Measurements from ENCODE around the gene MED23. TPM values are rescaled to one million over a fixed set of nuclear protein-coding genes. Genes with fewer than 3 reads are reported as not detected.
"Not testable (repeated sequence)": the region's sequence is repeated elsewhere in the genome, so short reads cannot be mapped to it uniquely, and the experiment has no call there.

The MED23 gene
- polyA plus RNA-seq, 2 donors: 8.3 to 12.8 TPM

DNA sequence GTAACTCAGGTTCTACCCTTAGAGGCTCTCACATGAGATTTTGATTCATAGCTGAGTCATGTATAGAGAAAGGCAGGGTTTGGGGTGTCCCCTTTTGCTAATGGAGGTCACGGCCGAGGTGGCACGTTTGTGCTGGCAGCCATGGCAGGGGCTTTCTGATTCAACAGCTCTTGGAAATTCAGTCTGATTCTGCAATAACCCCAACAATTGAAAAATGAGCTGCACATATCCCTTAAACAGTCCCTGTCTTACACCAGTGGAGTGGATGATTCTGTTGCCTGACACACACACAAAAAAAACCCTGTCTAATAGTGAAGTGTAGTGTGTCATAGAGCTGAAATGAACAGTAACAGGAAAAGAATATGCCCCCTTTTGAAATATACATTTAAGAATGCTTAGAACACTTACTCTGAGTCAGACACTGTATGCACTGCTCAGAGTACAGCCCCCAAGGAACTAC, 95.4 kb downstream of the MED23 start:
- 44 to 77% methylated on average over 3 of the region's 3 CpGs for WGBS, 2 donors
- no peaks in the 10 kb centered on the region for H3K9me3 ChIP-seq (ENCODE audit: control insufficient read depth in 2 of 2, insufficient read depth in 1 of 2, low read depth in 1 of 2, low read length in 1 of 2)
- H3K4me3 ChIP-seq (ENCODE audit: low read depth in 1 of 2, low read length in 2 of 2): no peak overlapping the region
- no peaks in the 10 kb centered on the region for H3K4me1 ChIP-seq (ENCODE audit: control insufficient read depth in 2 of 2, insufficient read depth in 2 of 2, low read length in 1 of 2)
- no peaks in the 10 kb centered on the region for H3K36me3 ChIP-seq (ENCODE audit: control insufficient read depth in 2 of 2, insufficient read depth in 2 of 2, low read length in 1 of 2)
- no peak overlapping the region for H3K27ac ChIP-seq (ENCODE audit: low read depth in 2 of 2, low read length in 1 of 2)
- no peaks in the 10 kb centered on the region for H3K27me3 ChIP-seq (ENCODE audit: control insufficient read depth in 1 of 2, insufficient read depth in 2 of 2, low read length in 2 of 2)

DNA sequence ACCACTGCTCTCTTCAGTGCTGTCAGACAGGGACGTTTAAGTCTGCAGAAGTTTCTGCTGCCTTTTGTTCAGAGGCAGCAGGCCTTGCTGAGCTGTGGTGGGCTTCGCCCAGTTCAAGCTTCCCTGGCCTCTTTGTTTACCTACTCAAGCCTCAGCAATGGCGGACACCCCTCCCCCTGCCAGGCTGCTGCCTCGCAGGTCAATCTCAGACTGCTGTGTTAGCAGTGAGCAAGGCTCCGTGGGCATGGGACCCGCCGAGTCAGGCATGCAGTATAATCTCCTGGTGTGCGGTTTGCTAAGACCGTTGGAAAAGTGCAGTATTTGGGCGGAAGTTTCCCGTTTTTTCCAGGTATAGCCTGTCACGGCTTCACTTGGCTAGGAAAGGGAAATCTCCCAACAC, 96.4 kb downstream of the MED23 start:
- not testable (repeated sequence) for H3K36me3 ChIP-seq (ENCODE audit: control insufficient read depth in 2 of 2, insufficient read depth in 2 of 2, low read length in 1 of 2); H3K4me1 ChIP-seq (ENCODE audit: control insufficient read depth in 2 of 2, insufficient read depth in 2 of 2, low read length in 1 of 2); H3K27me3 ChIP-seq (ENCODE audit: control insufficient read depth in 1 of 2, insufficient read depth in 2 of 2, low read length in 2 of 2); H3K9me3 ChIP-seq (ENCODE audit: control insufficient read depth in 2 of 2, insufficient read depth in 1 of 2, low read depth in 1 of 2, low read length in 1 of 2); H3K27ac ChIP-seq (ENCODE audit: low read depth in 2 of 2, low read length in 1 of 2); H3K4me3 ChIP-seq (ENCODE audit: low read depth in 1 of 2, low read length in 2 of 2)
- WGBS, 2 donors: 84 to 90% methylated on average over 12 of the region's 12 CpGs

DNA sequence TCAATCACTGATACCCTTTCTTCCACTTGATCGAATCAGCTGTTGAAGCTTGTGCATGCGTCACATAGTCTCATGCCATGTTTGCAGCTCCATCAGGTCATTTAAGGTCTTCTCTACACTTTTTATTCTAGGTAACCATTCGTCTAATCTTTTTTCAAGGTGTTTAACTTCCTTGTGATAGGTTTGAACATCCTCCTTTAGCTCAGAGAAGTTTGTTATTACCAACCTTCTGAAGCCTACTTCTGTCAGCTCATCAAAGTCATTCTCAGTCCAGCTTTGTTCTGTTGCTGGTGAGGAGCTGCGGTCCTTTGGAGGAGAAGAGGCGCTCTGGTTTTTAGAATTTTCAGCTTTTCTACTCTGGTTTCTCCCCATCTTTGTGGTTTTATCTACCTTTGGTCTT, 97.1 kb downstream of the MED23 start:
- H3K27me3 ChIP-seq (ENCODE audit: control insufficient read depth in 1 of 2, insufficient read depth in 2 of 2, low read length in 2 of 2); H3K4me3 ChIP-seq (ENCODE audit: low read depth in 1 of 2, low read length in 2 of 2); H3K4me1 ChIP-seq (ENCODE audit: control insufficient read depth in 2 of 2, insufficient read depth in 2 of 2, low read length in 1 of 2); H3K27ac ChIP-seq (ENCODE audit: low read depth in 2 of 2, low read length in 1 of 2); H3K36me3 ChIP-seq (ENCODE audit: control insufficient read depth in 2 of 2, insufficient read depth in 2 of 2, low read length in 1 of 2); H3K9me3 ChIP-seq (ENCODE audit: control insufficient read depth in 2 of 2, insufficient read depth in 1 of 2, low read depth in 1 of 2, low read length in 1 of 2): not testable (repeated sequence)
- WGBS, 2 donors: 83 to 93% methylated on average over 5 of the region's 5 CpGs

DNA sequence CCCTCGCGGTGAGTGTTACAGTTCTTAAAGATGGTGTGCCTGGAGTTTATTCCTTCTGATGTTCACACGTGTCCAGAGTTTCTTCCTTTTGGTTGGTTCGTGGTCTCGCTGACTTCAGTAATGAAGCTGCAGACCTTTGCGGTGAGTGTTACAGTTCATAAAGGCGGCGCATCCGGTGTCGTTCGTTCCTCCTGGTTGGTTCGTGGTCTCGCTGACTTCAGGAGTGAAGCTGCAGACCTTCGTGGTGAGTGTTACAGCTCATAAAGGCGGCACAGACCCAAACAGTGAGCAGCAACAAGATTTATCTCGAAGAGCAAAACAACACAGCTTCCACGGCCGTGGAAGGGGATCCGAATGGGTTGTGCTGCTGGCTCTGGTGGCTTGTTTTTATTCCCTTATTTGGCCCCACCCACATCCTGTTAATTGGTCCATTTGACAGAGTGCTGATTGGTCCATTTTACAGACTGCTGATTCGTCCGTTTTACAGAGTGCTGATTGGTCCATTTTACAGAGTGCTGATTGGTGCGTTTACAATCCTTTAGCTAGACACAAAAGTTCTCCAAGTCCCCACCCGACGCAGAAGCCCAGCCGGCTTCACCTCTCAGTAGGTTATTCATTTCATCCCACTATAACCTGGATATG, 103.2 kb downstream of the MED23 start:
- Histone ChIP-seq H3K36me3 (ENCODE audit: control insufficient read depth in 2 of 2, insufficient read depth in 2 of 2, low read length in 1 of 2) (no peaks in the 10 kb centered on the region), H3K27me3 (ENCODE audit: control insufficient read depth in 1 of 2, insufficient read depth in 2 of 2, low read length in 2 of 2) (no peaks in the 10 kb centered on the region), H3K4me1 (ENCODE audit: control insufficient read depth in 2 of 2, insufficient read depth in 2 of 2, low read length in 1 of 2) (no peaks in the 10 kb centered on the region), H3K27ac (ENCODE audit: low read depth in 2 of 2, low read length in 1 of 2) (no peak overlapping the region), H3K9me3 (ENCODE audit: control insufficient read depth in 2 of 2, insufficient read depth in 1 of 2, low read depth in 1 of 2, low read length in 1 of 2) (peaks cover 0 to 2% of the 10 kb centered on the region in 2 donors), H3K4me3 (ENCODE audit: low read depth in 1 of 2, low read length in 2 of 2) (no peak overlapping the region)
- 92 to 94% methylated on average over 25 of the region's 25 CpGs for WGBS, 2 donors

DNA sequence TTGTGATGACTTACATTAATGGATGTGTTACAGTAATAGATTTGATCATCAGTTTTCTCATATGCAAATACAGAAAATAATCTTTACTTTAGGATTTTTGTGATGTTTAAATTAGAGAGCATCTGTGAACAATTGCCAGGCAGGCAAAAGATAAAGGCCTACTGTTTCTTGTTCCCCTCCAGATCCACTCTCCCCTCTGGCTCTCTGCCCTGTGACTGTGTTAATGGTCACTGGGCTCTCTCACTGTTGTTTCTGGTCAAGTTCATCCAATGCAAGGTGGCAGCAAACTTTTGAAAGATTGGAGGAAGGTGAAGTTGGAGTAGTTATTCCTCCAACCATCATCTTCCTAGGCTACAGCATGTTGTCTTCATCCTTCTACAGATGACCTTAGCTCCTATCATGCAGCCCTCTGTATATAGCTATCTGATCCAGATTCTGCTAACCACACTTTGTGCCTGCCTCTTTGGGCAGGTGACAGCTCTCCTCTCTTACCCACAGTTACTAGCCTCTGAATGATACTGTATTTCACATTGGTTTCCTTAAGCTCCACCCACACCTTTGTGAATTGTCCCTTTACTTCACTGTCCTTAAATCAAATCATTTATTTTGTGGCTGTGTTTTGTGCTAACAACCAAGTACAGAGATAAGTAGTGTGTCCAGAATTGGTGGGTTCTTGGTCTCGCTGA, 103.9 kb downstream of the MED23 start:
- Histone ChIP-seq H3K27me3 (ENCODE audit: control insufficient read depth in 1 of 2, insufficient read depth in 2 of 2, low read length in 2 of 2) (no peaks in the 10 kb centered on the region), H3K27ac (ENCODE audit: low read depth in 2 of 2, low read length in 1 of 2) (no peak overlapping the region), H3K9me3 (ENCODE audit: control insufficient read depth in 2 of 2, insufficient read depth in 1 of 2, low read depth in 1 of 2, low read length in 1 of 2) (peaks cover 0 to 2% of the 10 kb centered on the region in 2 donors), H3K36me3 (ENCODE audit: control insufficient read depth in 2 of 2, insufficient read depth in 2 of 2, low read length in 1 of 2) (no peaks in the 10 kb centered on the region), H3K4me1 (ENCODE audit: control insufficient read depth in 2 of 2, insufficient read depth in 2 of 2, low read length in 1 of 2) (no peaks in the 10 kb centered on the region), H3K4me3 (ENCODE audit: low read depth in 1 of 2, low read length in 2 of 2) (no peak overlapping the region)
- WGBS, 2 donors: 93 to 100% methylated on average over 1 of the region's 1 CpG

Other genes starting within 250 kb of the MED23 start
- gene ARG1, start 55.0 kb downstream of the MED23 start, polyA plus RNA-seq: 1 to 10 TPM in 1 of 2 donors, under 1 TPM in 1; 0.45 to 1.8 TPM
- gene ENPP3, start 9.1 kb upstream of the MED23 start, polyA plus RNA-seq: under 1 TPM; 0.07 to 0.10 TPM
- gene OR2A4, start 73.2 kb upstream of the MED23 start, polyA plus RNA-seq: not detected
- gene CTAGE9, start 82.8 kb upstream of the MED23 start, polyA plus RNA-seq: not detected
- 1 to 10 TPM in 1 of 2 donors, under 1 TPM in 1; 0.84 to 2.8 TPM for gene ENPP1, start 179.8 kb upstream of the MED23 start, polyA plus RNA-seq

All from esophagus (tissue), 2 donors.